ENCODE data around the gene PSMA3.
A peak's percentile ranks its signal among the peaks of the same experiment; 100 is the strongest.

PSMA3 gene

DNA sequence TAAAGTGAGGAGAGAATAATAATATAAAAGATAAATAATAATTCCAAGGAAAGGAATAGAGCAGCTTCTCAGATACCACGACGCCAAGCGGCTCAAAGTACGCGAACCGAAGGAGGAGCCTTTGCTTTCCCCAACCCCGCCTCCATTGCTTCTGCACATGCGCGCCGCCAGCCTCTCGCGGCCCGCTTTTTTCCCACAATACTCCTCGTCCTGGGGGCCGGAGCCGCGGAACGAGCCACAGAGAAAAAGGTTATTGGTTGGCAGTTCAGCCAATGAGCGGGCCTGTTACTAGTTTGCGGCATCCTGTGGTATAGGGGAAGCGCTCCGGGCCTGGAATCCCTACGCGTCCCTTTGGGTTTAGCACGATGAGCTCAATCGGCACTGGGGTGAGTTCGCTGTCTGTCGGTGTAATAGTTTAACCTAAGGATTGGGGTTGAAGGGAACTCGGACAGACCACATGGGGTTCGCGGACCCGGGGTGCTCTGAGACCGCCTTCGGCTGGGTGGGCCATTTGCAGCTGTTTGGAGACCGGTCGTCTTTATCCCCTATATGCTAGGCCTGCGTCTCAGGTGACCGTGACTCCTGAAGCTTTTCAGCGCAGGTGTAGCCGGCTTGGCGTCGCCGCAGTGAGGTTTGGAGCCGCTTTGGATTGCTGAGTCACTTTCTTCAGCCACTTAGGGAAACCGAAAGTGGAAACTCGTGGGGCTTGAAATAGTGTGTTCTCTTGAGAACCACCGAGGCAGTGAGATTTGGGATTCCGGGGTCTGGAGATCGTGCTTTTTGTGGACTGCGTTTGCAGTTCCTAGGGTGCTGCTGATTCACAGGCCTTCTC, at the start of gene PSMA3:
Gene PSMA3 (plus strand): TSS at position 288 of the 832 bp plus-strand sequence. CDS start 78 bp downstream, at position 366.
- peak; percentile 98 for DNase-seq
- in situ Hi-C loops (cut with MboI; ENCODE audit: low pct_unique_long_range_greater_than_20kb, low sequenced_read_pairs): no loop called here

DNA sequence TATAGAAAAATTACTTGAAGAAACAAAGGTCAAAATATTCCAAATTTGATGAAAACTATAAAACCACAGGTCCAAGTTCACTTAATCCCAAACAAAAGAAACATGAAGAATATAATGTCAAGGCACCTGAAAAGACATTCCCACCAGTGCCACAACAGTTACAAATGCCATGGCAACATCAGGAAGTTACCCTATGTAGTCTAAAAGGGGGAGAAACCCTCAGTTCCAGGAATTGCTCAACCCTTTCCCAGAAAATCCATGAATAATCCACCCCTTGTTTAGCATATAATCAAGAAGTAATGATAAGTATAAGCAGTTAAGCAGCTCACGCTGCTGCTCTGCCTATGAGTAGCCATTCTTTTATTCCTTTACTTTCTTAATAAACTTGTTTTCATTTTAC, 48.4 kb upstream of the PSMA3 start:
- in situ Hi-C loops (cut with MboI; ENCODE audit: low pct_unique_long_range_greater_than_20kb, low sequenced_read_pairs): no loop called here
- peak; percentile 14 for DNase-seq

DNA sequence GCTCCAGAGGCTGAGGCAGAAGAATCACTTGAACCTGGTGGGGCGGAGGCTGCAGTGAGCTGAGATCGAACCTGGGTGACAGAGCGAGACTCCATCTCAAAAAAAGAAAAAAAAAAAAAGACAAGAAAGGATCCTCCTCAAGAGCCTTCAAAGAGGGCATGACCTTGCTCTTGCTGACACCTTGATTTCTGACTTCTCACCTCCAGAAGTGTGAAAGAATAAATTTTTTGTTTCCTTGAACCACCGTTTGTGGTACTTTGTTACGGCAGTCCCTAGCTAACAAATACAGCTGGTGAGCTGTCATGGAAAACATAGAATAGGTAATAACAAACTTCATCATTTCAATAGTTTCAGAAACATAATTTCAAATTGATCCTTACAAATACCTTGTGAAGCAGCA, 46.6 kb upstream of the PSMA3 start:
- DNase-seq: no peak
- in situ Hi-C loops (cut with MboI; ENCODE audit: low pct_unique_long_range_greater_than_20kb, low sequenced_read_pairs): no loop called here

DNA sequence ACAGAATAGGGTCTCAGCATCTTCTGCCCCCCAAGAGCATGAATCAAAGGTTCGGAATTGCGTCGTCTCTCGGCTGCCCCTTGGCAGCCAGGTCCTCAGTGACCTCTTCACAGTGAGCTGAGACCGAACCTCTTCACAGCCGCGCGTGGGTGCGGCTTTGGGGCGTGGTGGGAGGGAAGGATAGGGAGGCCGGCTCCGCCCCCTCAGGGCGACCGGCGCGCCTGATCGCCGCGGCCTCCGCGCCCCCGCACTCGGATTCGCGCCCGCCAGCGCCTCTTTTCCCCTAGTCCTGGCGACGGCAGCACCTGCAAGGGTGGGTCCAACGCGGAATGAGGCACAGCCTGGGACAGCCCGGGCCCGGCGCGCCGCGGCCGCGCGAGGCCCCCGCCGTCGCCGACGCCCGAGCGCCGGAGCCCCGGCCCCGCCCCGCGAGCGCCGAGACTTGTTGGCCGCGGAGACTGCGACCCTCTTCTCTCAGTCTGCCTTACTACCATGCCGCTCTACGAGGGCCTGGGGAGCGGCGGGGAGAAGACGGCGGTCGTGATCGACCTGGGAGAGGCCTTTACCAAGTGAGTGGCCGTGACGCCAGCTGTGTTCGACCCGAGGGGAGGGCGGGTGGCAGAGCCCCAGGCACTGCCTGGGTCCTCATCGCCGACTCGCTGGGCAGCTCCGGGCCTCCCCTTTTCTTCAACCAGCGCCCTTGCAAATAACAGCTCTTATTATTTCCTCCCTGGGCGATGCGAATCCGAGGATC, 44.7 kb upstream of the PSMA3 start, which contains the start of gene ACTR10:
Gene ACTR10 (plus strand): TSS at position 424 of the 754 bp plus-strand sequence. CDS start 69 bp downstream, at position 493.
- in situ Hi-C loops (cut with MboI; ENCODE audit: low pct_unique_long_range_greater_than_20kb, low sequenced_read_pairs): no loop called here
- DNase-seq: peak; percentile 92

DNA sequence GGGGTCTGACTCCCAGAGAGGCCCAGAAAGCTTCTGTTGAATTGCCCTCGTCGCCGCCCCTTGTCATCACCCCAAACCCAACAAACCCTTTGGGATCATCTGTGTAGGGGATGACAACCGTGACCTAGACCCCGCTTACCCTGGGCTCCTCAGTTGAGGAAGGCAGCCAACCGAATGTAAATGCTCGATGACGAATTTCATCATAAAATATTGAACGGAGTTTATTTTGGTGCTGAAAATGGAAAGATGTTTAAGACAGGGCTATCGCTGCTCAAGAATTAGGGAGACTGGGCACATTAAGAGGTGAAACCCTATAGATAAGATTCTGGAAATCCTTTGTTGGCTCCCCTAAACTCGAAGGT, 44.2 kb upstream of the PSMA3 start:
- DNase-seq: no peak
- in situ Hi-C loops (cut with MboI; ENCODE audit: low pct_unique_long_range_greater_than_20kb, low sequenced_read_pairs): no loop called here

DNA sequence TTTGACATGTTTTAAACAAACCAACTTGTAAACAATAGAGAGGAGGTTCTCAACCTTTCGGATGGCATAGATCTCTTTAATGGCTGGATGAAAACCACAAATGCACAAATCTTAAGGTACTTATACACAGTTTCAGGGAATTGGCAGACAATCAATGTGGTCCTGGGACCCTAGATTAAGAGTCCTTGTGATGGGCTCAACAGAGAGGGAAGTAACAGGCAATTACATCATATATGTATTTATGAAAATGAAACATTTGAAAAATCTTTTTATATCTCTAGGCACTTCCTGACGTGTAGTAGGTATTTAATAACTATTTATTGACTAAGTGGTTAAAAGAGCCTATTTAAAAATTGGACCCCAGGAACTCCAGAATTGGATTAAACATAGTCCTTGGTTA, 43.8 kb upstream of the PSMA3 start:
- in situ Hi-C loops (cut with MboI; ENCODE audit: low pct_unique_long_range_greater_than_20kb, low sequenced_read_pairs): no loop called here
- DNase-seq: no peak

DNA sequence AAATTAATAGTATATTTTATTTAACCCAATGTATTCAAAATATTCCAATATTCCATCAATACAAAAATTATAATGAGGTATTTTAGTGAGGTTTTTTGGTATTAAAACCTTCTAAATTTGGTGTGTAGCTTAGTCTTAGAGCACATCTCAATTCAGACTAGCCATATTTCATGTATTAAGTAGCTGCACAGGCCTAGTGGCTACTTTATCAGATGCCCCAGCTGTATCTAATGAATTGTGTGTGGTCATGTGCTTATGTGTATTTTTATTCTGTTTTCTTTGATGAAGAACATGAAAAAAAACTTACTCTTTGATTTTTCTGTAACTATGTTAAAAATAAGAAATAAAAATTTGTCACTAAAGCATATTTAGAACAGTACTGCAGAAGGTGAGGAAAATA, 31.5 kb upstream of the PSMA3 start:
- no peak for DNase-seq
- in situ Hi-C loops (cut with MboI; ENCODE audit: low pct_unique_long_range_greater_than_20kb, low sequenced_read_pairs): no loop called here

DNA sequence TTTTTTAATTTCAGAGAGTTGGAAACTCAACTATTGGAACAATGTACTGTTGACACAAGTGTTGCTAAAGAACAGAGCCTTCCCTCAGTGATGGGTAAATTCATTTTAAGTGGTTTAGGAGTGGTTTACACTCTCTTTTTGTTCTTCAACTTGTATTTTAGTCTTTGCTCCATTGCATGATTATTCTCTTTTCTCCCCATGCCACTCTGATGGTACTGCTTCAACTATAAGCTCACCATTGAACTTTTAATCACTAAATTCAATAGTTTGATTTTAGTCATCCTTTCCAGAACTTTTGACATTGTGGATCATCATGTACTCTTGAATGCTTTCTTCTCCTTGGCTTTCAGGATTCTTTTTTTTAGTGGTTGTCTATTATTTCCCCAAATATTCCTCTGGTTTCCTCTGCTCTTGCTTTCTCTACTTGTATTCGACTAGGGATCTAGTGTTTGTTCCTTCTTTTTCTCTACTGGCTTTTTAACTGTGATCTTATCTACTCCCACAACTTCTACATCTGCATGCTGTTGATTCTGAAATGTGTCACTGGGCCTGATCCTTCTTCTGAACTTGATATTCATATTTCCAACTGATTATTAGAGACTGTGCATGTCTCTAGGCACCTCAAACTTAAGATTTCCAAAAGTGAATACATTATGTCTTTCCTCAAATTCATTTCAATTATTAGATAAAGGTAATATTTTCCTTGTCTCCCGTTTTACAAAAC, 29.3 kb upstream of the PSMA3 start:
- peak; percentile 29 for DNase-seq
- in situ Hi-C loops (cut with MboI; ENCODE audit: low pct_unique_long_range_greater_than_20kb, low sequenced_read_pairs): no loop called here

DNA sequence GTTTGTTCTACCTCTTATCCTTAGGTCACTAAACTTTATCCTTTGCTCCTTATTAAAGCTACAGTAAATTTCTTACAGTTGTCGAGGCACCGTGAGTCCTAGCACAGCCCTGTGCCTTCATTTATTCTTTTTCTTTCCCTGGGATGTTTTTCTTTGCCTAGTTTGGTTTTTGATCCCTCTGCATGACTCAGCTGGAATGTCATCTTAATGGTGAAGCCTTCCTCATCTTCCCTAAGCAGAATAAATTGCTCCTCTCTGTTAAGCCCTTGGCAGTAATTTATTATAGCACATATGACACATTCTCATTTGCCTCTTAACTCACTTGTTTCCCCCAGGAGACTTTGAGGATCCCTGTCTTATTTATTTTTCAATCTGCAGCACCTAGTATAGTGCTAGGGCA, 28.1 kb upstream of the PSMA3 start:
- no peak for DNase-seq
- in situ Hi-C loops (cut with MboI; ENCODE audit: low pct_unique_long_range_greater_than_20kb, low sequenced_read_pairs): no loop called here

DNA sequence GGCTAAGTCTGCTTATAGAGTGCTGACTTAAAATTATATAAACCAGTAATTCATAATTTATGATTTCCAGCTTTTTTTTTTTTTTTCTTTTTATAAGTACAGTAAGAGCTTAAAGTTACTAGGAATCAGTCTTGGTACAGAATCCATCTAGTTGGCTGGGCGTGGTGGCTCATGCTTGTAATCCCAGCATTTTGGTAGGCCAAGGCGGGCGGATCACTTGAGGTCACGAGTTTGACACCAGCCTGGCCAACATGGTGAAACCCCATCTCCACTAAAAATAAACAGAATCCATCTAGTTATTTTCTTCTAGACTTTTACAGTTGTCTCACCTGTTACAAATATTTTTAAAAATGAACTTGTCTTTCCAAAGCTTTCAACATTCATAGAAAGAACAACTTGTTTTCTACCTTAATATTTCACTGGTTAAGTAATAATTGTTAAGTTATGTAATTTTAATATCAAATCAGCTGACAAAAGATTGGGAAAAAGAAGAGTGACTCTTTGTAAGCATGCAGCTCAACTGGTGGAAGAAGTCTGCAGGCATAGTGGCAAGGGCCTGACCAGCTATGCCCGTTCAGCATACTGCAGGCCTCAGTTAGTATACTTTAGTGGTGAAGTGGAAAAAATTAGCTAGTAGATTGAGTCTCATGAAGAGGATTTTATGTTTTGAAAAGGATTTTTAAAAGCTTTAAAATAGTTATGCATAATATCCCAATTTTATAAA, 17.4 kb upstream of the PSMA3 start:
- in situ Hi-C loops (cut with MboI; ENCODE audit: low pct_unique_long_range_greater_than_20kb, low sequenced_read_pairs): no loop called here
- no peak for DNase-seq

DNA sequence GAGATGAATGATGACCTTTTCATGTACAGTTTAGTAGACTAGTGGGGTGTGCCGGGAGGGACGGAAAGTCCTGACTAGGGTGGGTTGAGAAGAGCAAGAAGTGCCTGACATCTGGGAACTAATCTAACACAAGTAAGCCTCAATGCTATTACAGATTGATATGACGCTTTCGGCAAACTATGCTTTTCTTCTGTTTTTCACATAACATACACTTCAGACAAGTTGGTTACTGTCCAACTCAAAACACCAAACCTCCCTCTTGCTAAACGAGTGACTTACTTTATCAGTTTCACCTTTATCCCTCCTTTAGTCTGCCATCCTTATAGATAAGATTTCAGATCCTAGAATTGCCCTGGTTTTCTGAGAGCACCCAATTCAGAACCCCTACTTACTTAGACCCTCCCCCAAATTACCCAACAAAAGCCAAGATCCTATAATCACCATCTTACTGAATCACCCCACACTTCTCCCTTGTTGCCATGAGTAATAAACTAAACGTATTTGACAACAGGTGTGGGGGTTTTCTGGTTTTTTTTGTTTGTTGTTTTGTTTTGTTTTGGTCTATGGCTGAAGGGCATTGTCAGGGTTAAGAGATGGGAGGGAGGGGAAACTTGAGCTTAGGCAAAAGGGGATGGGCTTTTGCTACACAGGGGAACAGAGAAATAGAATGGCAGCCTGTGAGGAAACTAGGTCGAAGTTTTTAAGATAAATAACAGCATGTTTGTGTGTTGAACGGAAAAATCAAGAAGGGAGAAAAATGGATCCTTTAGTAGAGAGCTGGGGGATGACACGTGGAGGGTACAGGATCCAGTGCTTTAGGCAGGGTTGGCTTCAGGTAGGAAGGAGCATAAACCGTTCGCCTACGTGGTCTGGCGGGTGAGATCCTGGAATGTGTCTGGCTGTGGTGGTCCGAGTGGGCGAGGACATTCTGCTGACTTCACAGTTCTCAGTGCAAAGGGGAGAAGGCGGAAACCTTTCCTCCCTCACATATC, 6.1 kb upstream of the PSMA3 start:
- in situ Hi-C loops (cut with MboI; ENCODE audit: low pct_unique_long_range_greater_than_20kb, low sequenced_read_pairs): no loop called here

DNA sequence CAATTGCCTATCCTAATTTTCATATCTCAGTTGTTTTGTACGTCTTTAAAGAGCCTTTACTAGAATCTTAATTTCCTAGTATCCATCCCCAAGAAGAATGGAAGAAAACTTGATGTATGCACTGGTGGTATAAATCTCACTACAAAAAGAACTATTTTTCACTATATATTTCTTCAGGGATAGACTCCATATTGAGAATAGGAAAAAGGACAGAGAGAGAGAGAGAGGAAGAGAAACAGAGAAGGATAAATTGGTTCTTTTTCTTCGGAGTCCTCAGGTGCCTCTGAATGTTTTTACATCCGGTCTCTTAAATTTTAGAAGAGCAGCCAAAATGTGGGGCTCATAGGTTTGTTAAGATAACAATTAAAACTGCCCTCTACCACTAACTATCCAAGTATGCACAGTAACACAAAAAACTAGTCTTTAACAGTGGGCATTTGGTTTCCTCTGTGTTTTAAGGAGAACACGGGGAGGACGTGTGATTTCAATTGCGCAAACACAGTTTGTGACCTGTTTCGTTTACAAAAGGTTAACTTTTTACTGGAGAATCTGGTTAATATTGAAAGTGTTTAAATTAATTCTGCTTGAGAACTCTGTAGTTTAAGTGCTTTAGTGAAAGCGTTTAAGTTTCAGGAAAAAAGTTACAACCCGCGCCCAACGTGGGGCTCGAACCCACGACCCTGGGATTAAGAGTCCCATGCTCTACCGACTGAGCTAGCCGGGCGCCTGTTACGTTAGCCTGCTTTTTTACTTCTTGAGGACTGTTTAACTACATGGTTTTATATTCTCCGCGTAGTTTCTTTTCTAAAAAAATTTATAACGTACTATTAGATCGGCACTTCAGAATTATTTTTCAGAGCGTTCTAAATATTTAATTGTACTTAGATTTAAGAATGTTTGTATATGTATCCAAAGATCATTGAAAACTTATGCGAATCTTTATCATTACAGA, 5.1 kb upstream of the PSMA3 start:
- in situ Hi-C loops (cut with MboI; ENCODE audit: low pct_unique_long_range_greater_than_20kb, low sequenced_read_pairs): no loop called here
- DNase-seq: peak; percentile 84

More for the DNA sequence above, 6.1 kb upstream of the PSMA3 start:
- peak; percentile 12 for DNase-seq

DNA sequence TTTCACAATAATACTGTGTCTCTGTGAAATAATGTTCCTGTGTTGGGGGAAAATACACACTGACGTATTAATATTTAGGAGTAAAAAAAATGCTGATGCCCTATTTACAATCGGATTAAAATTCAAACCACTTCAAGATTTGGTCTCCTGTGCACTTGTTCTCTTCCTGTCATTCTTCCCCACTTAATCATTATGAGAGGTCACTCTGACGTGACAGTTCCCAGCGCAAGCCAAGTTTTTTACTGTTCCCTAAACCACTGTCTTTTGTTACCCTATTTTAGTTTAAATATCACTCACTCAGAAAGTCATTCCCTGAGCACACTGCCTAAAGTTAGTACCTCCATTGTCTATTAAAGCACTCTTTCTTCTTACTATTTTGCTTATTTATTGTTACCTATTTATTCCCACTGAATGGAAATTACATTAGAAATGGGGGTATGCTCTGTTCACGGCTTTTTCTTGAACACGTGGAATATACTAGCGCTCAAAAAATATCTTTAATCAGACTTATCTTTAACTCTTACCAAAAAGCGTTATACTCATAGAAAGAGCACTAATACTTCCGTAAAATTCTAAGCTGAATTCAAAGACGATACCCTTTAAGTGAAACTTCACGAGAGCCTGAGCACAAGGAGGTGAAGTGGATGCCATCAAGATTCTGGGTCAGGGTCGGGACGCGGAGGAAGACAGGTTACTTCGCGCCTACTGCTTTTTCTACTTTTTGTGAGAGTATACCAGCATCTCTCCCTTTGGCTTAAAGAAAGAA, 670 bp upstream of the PSMA3 start:
- in situ Hi-C loops (cut with MboI; ENCODE audit: low pct_unique_long_range_greater_than_20kb, low sequenced_read_pairs): no loop called here
- DNase-seq: peak; percentile 73

DNA sequence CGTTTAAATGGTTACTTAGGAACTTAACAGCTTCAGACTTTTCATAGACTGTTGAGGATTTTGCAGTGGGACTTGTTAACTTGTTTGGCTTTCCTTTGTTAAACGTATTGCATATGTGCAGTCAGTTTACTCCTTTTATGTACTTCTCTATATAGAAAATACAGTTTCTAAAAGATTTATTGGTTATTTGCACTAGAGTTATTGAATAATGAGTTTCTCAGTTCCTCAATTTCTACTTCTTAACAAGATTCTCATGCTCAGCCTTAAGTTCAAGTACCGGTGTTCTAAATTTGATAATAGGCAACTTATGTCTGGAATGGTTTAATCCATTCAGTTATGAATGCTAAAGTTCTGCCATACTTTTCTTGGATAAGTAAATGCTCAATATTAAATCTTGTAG, 919 bp downstream of the PSMA3 start:
- peak; percentile 17 for DNase-seq
- in situ Hi-C loops (cut with MboI; ENCODE audit: low pct_unique_long_range_greater_than_20kb, low sequenced_read_pairs): no loop called here

DNA sequence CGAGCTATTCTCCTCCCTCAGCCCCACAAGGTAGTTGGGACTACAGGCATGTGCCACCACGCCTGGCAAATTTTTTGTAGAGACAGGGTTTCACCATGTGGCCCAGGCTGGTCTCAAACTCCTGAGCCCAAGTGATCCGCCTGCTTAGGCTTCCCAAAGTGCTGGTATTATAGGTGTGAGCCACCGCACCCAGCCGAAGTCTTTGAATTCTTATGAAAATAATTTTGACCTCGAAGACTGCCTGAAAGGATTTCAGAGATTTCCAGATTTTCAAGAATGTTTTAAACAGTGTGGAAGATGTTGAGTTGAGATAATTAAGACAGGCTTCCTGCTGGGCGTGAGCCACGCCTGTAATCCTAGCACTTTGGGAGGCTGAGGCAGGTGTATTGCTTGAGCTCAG, 5.0 kb downstream of the PSMA3 start:
- in situ Hi-C loops (cut with MboI; ENCODE audit: low pct_unique_long_range_greater_than_20kb, low sequenced_read_pairs): no loop called here
- no peak for DNase-seq

DNA sequence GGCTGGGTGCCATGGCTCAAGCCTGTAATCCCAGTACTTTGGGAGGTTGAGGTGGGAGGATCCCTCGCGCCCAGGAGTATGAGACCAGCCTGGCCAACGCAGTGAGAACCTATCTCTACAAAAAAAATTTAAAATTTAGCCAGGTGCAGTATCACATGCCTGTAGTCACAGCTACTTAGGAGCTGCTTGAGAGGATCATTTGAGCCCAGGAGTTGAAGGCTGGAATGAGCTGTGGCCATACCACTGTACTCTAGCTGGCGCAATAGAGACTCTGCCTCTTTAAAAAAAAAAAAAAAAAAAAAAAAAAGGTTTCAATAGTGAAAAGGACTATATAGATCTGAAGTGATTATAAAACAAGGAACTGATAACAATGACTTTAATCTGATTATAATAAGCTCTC, 13.5 kb downstream of the PSMA3 start:
- DNase-seq: no peak
- in situ Hi-C loops (cut with MboI; ENCODE audit: low pct_unique_long_range_greater_than_20kb, low sequenced_read_pairs): no loop called here
